ACC112 (cell line): Measurements from ENCODE around the gene TK2.
A peak's percentile ranks its signal among the peaks of the same experiment; 100 is the strongest.

Experiments used
- H2AFZ ChIP-seq: fragments of 200-600 bp; sonication (generic); one replicate; pipeline ENCODE4 v1.6.0; 2017; ENCODE audit warnings: antibody characterized with exemption, low read length; ENCODE audit not compliant: unreplicated experiment
- H3K27ac ChIP-seq: fragments of 200-600 bp; sonication (generic); 2 replicates; pipeline ENCODE4 v1.5.1; 2014; ENCODE audit warnings: low read depth, mild to moderate bottlenecking, antibody characterized with exemption, low read length, moderate library complexity
- H3K27me3 ChIP-seq: fragments of 200-600 bp; sonication (generic); 2 replicates; pipeline ENCODE4 v1.6.1; 2014; ENCODE audit warnings: mild to moderate bottlenecking, antibody characterized with exemption, low read length, moderate library complexity, mixed read lengths; ENCODE audit not compliant: insufficient read depth
- H3K36me3 ChIP-seq: fragments of 200-600 bp; sonication (generic); 2 replicates; pipeline ENCODE4 v1.6.1; 2016; ENCODE audit warnings: mild to moderate bottlenecking, antibody characterized with exemption, low read length, moderate library complexity, mixed read lengths; ENCODE audit not compliant: insufficient read depth
- H3K4me1 ChIP-seq: fragments of 200-600 bp; sonication (generic); one replicate; pipeline ENCODE4 v1.6.1; 2016; ENCODE audit warnings: low read length, mixed read lengths; ENCODE audit not compliant: insufficient read depth, unreplicated experiment, control insufficient read depth
- H3K4me3 ChIP-seq: fragments of 200-600 bp; sonication (generic); 2 replicates; pipeline ENCODE4 v1.5.1; 2014; ENCODE audit warnings: mild to moderate bottlenecking, low read depth, low read length
- H3K79me2 ChIP-seq: fragments of 200-600 bp; sonication (generic); one replicate; pipeline ENCODE4 v1.6.0; 2016; ENCODE audit warnings: low read length; ENCODE audit not compliant: control insufficient read depth, unreplicated experiment, insufficient read depth

The TK2 gene

GRCh38 chr16:66479661-66480264 lies 70.2 kb downstream of the TK2 start:
- H3K27ac ChIP-seq = no peak overlapping the region
- H3K27me3 ChIP-seq = 0 out of 2 replicates have a peak, but pooled peaks cover 6% of the 10 kb centered on the region
- no peak overlapping the region for H2AFZ ChIP-seq
- no peaks in the 10 kb centered on the region for H3K36me3 ChIP-seq
- no peak overlapping the region for H3K4me3 ChIP-seq
- no peaks in the 10 kb centered on the region for H3K79me2 ChIP-seq
- no peaks in the 10 kb centered on the region for H3K4me1 ChIP-seq

GRCh38 chr16:66478733-66479511 lies 71.0 kb downstream of the TK2 start:
- H3K4me1 ChIP-seq = no peaks in the 10 kb centered on the region
- H3K27ac ChIP-seq = no peak overlapping the region
- peak overlapping the region; percentile 36 for H2AFZ ChIP-seq
- no peaks in the 10 kb centered on the region for H3K36me3 ChIP-seq
- H3K27me3 ChIP-seq = 0 out of 2 replicates have a peak, but pooled peaks cover 8% of the 10 kb centered on the region
- no peak overlapping the region for H3K4me3 ChIP-seq
- H3K79me2 ChIP-seq = no peaks in the 10 kb centered on the region

- no peaks in the 10 kb centered on the region for H3K4me1 ChIP-seq
- H2AFZ ChIP-seq = no peak overlapping the region
- H3K27me3 ChIP-seq = 0 out of 2 replicates have a peak, but pooled peaks cover 8% of the 10 kb centered on the region
- H3K79me2 ChIP-seq = no peaks in the 10 kb centered on the region
- no peak overlapping the region for H3K4me3 ChIP-seq
- no peak overlapping the region for H3K27ac ChIP-seq
- H3K36me3 ChIP-seq = no peaks in the 10 kb centered on the region
Measured at GRCh38 chr16:66477028-66477515, 72.8 kb downstream of the TK2 start.

- H3K27me3 ChIP-seq = 0 out of 2 replicates have a peak, but pooled peaks cover 8% of the 10 kb centered on the region
- no peak overlapping the region for H3K27ac ChIP-seq
- H2AFZ ChIP-seq = no peak overlapping the region
Measured at GRCh38 chr16:66476328-66477027, 73.4 kb downstream of the TK2 start.

DNA sequence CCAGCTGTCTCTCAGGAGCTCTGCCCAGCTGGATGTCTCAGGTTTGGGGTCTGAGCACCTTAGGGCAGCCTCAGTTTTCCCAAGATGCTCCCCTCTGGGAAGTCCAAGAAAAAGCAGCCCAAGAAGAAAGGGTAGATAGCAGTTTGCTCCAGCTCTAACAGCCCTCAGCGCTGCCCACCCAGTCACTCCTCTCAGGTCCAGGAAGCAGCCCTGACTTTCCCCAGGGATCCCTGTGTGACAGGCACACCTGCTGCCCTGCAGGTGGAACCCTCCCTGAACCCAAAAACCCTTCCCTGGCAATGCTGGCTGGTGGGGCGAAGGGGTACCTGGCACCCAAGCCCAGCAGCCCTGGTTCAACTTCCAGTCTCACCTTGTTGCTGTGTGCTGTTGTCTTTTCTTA lies 74.7 kb downstream of the TK2 start:
- H3K27ac ChIP-seq = no peak overlapping the region
- H3K27me3 ChIP-seq = 0 out of 2 replicates have a peak, but pooled peaks cover 8% of the 10 kb centered on the region
- H3K36me3 ChIP-seq = no peaks in the 10 kb centered on the region
- no peak overlapping the region for H3K4me3 ChIP-seq
- no peaks in the 10 kb centered on the region for H3K79me2 ChIP-seq
- no peak overlapping the region for H2AFZ ChIP-seq
- no peaks in the 10 kb centered on the region for H3K4me1 ChIP-seq

More at GRCh38 chr16:66476328-66477027, 73.4 kb downstream of the TK2 start:
- Histone ChIP-seq H3K4me1 (no peaks in the 10 kb centered on the region), H3K36me3 (no peaks in the 10 kb centered on the region), H3K79me2 (no peaks in the 10 kb centered on the region), H3K4me3 (no peak overlapping the region)

DNA sequence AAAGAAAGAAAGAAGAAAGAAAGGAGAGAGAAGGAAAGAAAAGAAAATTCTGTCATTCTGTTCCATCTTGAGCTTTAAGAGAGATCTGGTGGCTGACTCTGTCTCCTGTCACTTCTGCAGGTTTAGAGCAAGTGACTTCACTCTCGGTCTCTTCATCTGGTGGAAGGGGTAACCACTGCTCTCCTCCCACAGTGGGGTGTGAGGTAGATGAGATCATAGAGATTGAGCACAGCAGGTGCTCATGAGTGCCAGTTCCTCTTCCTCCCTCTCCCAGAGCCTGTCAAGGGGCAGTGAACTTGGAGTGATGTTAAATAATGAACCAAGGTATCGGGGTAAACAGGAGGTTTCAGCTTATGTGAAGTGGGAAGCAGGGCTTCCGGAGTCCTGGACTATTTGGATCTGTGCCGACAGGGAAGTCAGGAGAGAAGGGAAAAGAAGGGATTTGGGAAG lies 75.1 kb downstream of the TK2 start:
- Histone ChIP-seq H3K27ac (no peak overlapping the region), H3K79me2 (no peaks in the 10 kb centered on the region), H3K27me3 (0 out of 2 replicates have a peak, but pooled peaks cover 8% of the 10 kb centered on the region), H3K4me3 (no peak overlapping the region), H3K36me3 (no peaks in the 10 kb centered on the region), H3K4me1 (no peaks in the 10 kb centered on the region), H2AFZ (no peak overlapping the region)

GRCh38 chr16:66473654-66474519 lies 76.0 kb downstream of the TK2 start:
- H3K27me3 ChIP-seq = peaks cover 13% of the 10 kb centered on the region; the same call in 1 of the 2 replicates
- H3K27ac ChIP-seq = no peak overlapping the region
- H3K79me2 ChIP-seq = no peaks in the 10 kb centered on the region
- no peaks in the 10 kb centered on the region for H3K4me1 ChIP-seq
- H3K36me3 ChIP-seq = no peaks in the 10 kb centered on the region
- no peak overlapping the region for H2AFZ ChIP-seq
- H3K4me3 ChIP-seq = no peak overlapping the region

DNA sequence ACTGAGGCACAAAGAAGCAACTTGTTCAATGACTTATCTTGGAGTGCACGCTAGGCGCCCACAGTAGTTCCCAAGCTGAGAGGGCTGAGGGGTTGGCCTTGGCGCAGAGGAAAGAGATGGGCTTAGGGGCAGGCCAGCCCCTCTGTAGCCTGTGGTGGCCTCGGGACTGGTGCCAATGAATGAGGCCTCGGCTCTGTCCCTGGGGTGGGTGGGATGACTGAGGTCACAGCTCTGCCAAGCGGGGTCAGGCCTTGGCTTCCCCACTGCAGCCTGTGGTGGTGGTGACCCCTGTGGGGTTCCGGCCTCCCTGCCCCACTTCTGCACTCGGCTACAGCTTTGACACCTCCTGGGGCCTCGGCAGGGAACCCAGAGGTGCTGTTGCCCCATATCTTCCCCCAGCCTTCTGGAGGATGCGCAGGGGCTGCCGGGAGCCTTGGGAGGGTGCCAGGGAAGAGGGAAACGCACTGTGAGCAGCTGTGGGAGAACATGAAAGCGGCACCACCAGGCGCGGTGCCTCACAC lies 76.8 kb downstream of the TK2 start:
- H2AFZ ChIP-seq = no peak overlapping the region
- no peaks in the 10 kb centered on the region for H3K36me3 ChIP-seq
- no peak overlapping the region for H3K4me3 ChIP-seq
- H3K27me3 ChIP-seq = peaks cover 17% of the 10 kb centered on the region
- H3K27ac ChIP-seq = no peak overlapping the region
- H3K79me2 ChIP-seq = no peaks in the 10 kb centered on the region
- H3K4me1 ChIP-seq = no peaks in the 10 kb centered on the region

GRCh38 chr16:66471716-66472393 lies 78.1 kb downstream of the TK2 start:
- H3K27me3 ChIP-seq = peaks cover 17% of the 10 kb centered on the region
- no peak overlapping the region for H3K27ac ChIP-seq
- no peaks in the 10 kb centered on the region for H3K4me1 ChIP-seq
- H3K4me3 ChIP-seq = no peak overlapping the region
- H3K79me2 ChIP-seq = no peaks in the 10 kb centered on the region
- no peaks in the 10 kb centered on the region for H3K36me3 ChIP-seq
- H2AFZ ChIP-seq = no peak overlapping the region
